HG03558 (cell line): ENCODE results near the gene ETS1.
A peak's percentile ranks its signal among the peaks of the same experiment; 100 is the strongest.

Source experiments
- ATAC-seq: cut with Tn5 transposase; IDR thresholded peaks from one replicate; pipeline ENCODE4 v1.9.1; 2021; ENCODE audit warnings: moderate number of reproducible peaks; ENCODE audit not compliant: unreplicated experiment; ENCODE audit errors: extremely low read depth

The ETS1 gene

GRCh38 chr11:128522055-128522942 is 65.1 kb downstream of the ETS1 start:
- peak; percentile 51 for ATAC-seq

- ATAC-seq, result no peak
These were observed 65.7 kb downstream of the ETS1 start for GRCh38 chr11:128521682-128522054.

GRCh38 chr11:128520888-128521681 is 66.3 kb downstream of the ETS1 start:
- ATAC-seq, result no peak

- no peak for ATAC-seq
These were observed 67.0 kb downstream of the ETS1 start for GRCh38 chr11:128520206-128520887.

GRCh38 chr11:128519338-128519737 is 68.0 kb downstream of the ETS1 start:
- no peak for ATAC-seq

GRCh38 chr11:128518493-128519207 is 68.7 kb downstream of the ETS1 start:
- no peak for ATAC-seq

GRCh38 chr11:128517451-128518230 is 69.7 kb downstream of the ETS1 start:
- ATAC-seq, result no peak

- ATAC-seq, result no peak
These were observed 70.5 kb downstream of the ETS1 start for GRCh38 chr11:128516886-128517285.

GRCh38 chr11:128515826-128516778 is 71.3 kb downstream of the ETS1 start:
- no peak for ATAC-seq

- ATAC-seq, result no peak
These were observed 72.3 kb downstream of the ETS1 start for GRCh38 chr11:128515086-128515485.

- ATAC-seq, result no peak
These were observed 73.3 kb downstream of the ETS1 start for GRCh38 chr11:128513915-128514681.

- no peak for ATAC-seq
These were observed 74.8 kb downstream of the ETS1 start for GRCh38 chr11:128512474-128512996.

GRCh38 chr11:128511712-128512111 is 75.6 kb downstream of the ETS1 start:
- no peak for ATAC-seq

- no peak for ATAC-seq
These were observed 77.6 kb downstream of the ETS1 start for GRCh38 chr11:128509621-128510389.

- no peak for ATAC-seq
These were observed 78.4 kb downstream of the ETS1 start for GRCh38 chr11:128508770-128509510.

GRCh38 chr11:128507936-128508335 is 79.4 kb downstream of the ETS1 start:
- no peak for ATAC-seq
